Activated gamma-delta T cell treated with Interleukin-2 at 50 U/mL for 16 hours (primary cell): Measurements from ENCODE around the gene FKBP1B.
A peak's percentile ranks its signal among the peaks of the same experiment; 100 is the strongest.
"Not testable (repeated sequence)": the region's sequence is repeated elsewhere in the genome, so short reads cannot be mapped to it uniquely, and the experiment has no call there.

Experiments used
- DNase-seq: peaks from one replicate; pipeline ENCODE4 v3.0.0-alpha.2; 2020

FKBP1B gene

DNA sequence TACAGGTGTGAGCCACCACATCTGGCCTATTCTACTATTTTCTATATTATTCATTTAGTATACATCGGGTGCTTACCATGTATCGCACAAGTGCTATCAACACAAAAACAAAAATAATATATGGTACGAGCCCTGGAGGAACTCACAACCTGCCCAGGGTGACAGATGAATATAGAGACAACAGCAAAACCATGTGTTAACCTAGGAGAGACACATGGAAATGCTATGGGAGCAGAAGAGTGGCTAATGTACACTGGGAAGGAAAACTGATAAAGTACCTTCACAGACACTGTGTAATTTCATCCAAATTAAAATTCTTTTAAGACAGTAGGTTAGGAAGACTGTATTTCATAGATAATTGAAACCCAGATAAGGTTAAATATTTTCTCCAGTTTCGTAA lies 22.7 kb downstream of the FKBP1B start:
- no peak for DNase-seq

- DNase-seq = no peak
Measured at GRCh38 chr2:24073816-24074215, 24.3 kb downstream of the FKBP1B start.

DNA sequence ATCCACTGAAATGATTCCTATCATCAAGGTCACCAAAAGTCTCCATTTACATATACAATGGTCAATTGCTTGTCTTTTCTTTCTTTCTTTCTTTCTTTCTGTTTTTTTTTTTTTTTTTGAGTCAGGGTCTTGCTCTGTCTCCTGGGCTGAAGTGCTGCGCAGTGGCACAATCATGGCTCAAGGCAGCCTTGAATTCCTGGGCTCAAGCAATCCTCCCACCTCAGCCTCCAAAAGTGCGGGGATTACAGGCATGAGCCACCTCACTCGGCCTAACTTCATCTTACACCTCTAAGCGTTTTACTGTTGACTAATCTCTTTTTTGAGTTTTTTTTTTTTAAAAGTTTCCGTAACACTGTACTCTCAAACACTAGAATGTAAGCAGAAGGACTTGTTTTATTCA lies 25.7 kb downstream of the FKBP1B start:
- DNase-seq = no peak

DNA sequence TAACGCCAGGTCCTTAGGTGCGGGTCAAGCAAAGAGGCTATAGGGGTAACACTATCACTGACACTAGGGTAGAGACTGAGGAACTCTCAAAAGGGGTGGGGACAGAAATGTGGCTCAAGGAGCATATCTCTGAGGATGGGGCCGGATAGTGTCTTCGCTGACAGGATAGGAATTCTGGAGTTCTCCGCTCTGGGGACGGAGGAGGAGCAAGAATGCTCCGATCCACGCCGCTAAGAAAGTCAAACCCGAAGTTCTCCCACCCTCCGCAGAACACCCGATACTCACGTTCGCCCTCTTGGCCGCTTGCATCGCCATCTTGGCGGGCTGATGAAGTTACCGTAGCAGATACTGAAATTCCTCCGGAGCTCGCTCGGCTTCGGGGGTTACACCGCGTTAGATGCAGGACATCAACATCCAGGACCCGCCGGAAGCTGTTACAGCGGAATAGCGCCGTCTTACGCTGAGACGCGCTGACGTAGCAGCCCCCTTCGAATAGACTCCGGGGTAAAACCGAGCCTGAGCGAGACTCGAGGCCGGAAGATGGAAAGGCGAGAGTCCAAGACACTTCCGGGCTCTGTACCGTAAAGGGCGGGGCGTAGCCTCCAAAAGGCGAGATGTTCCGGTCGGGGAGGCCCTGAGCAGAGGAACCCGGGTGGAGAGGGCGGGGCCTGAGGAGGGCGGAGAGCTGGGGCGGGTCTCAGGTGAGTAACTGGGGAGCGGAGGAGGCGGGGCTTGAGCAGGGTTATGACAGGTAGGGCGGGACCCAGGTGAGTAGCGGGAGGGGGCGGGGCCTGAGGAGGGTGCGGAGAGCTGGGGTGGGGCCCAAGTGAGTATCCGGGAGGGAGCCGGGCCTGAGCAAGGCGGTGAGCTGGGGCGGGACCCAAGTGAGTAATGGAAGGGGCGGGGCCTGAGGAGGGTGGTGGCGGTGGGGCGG lies 26.6 kb downstream of the FKBP1B start, which contains the start of gene SF3B6:
Gene SF3B6 (minus strand): TSS at position 412 of the 934 bp plus-strand sequence. CDS start 97 bp downstream, at position 315.
- peak; percentile 99 for DNase-seq

- DNase-seq = no peak
Measured at GRCh38 chr2:24076849-24077534, 27.5 kb downstream of the FKBP1B start.

DNA sequence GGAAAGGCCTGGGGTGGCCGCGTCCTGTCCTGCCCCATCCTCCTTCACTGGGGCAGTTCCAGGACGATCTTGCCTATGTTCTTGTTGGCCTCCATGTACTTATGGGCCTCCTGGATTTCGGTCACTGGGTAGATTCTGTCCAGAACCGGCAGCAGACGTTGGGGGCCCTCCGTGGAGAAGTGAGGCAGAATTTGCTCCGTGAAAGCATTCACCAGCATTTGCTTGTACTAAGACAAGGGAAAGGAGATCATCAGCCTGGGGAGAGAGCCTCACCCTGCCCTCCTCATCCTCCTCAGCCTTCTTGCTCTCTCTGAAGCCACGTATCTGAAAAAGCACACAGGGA lies 28.0 kb downstream of the FKBP1B start:
- DNase-seq = no peak

DNA sequence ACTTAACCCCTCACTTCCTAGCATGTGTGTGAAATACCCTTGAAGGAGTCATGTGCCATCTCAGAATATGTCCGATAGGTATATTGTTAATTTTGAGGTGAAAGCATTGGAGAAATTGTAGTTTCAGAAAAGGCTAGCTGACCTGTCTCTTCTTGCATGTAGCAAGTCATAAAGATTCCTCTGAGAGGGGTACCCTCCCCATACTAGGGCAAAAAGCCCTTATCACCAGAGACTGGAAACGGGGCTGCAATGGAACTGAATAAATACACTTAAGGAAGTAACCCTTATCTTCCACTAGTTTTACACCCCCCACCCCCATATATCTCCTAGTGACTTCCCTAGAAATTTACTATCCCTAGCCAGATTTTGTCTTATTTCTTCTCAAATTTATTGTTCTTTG lies 28.3 kb downstream of the FKBP1B start:
- no peak for DNase-seq

GRCh38 chr2:24080701-24081100 lies 31.2 kb downstream of the FKBP1B start:
- DNase-seq = no peak

- no peak for DNase-seq
Measured at GRCh38 chr2:24082787-24083566, 33.4 kb downstream of the FKBP1B start.

DNA sequence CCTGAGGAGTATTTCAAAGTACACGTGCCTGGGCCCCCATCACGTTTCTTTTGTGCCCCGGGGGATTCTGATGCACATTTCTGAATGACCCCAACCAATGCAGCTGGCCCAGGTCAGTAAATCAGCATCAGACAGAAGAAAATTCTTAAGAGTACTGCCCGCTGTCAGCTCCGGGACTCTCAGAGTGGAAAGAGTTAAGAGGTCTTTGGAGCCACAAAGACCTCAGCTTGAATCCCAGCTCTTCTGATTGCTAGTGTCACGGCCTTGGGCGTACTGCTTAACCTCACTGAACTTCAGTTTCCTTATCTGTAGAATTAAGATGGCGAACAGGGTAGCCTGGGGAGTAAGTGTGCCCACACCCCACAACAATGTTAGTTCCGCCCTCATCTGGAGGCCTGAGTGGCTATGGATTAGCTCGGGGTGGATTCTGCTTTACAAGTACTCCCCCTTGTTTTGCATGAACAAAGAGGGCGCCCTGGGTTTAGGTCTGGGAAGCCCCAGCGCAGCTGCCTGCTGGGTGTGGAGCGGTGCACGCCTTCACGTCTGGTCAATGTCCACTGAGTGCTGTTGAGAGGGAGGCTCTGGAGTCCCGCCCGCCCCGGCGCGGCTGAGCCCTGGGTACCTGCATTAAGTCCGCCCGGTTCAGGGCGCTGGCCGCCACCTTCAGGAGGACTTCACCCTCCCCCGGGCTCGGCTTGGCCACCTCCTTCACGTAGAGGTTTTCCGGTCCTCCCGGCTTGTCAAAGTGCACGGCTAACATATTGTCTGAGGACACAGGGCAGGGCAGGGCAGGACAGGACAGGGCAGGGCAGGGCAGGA lies 34.2 kb downstream of the FKBP1B start:
- DNase-seq = no peak

- peak; percentile 80 for DNase-seq
Measured at GRCh38 chr2:24084386-24085199, 35.1 kb downstream of the FKBP1B start, which contains the start of gene TP53I3. TP53I3 (minus strand) TSS chr2:24084834; CDS start chr2:24084326, 508 bp downstream.

GRCh38 chr2:24085200-24085489 lies 35.6 kb downstream of the FKBP1B start:
- DNase-seq = no peak

DNA sequence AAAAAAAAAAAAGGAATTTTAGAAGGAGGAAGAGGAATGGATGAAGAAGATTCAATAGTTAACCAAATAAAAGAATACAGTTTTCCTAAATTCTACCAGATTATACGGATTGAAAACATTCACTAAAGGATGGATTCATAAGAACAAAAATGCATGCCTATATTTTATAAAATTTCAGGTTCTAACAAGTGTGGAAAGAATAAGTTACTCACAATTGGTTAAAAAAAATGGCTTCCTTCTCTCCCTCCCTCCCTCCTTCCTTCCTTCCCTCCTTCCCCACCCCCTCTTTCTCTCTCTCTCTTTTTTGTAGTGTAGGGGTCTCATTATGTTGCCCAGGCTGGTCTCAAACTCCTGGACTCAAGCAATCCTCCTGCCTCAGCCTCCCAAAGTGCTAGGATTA lies 36.7 kb downstream of the FKBP1B start:
- no peak for DNase-seq

GRCh38 chr2:24087032-24087431 lies 37.5 kb downstream of the FKBP1B start:
- no peak for DNase-seq

GRCh38 chr2:24088821-24089359 lies 39.3 kb downstream of the FKBP1B start:
- DNase-seq = no peak

GRCh38 chr2:24093270-24093669 lies 43.7 kb downstream of the FKBP1B start:
- DNase-seq = not testable (repeated sequence)

- DNase-seq = not testable (repeated sequence)
Measured at GRCh38 chr2:24095171-24095677, 45.7 kb downstream of the FKBP1B start.

DNA sequence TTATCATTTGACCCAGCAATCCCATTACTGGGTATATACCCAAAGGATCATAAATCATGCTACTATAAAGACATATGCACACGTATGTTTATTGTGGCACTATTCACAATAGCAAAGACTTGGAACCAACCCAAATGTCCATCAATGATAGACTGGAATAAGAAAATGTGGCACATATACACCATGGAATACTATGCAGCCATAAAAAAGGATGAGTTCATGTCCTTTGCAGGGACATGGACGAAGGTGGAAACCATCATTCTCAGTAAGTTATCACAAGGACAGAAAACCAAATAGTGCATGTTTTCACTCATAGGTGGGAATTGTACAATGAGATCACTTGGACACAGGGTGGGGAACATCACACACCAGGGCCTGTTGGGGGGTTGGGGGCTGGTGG lies 51.2 kb downstream of the FKBP1B start:
- DNase-seq = not testable (repeated sequence)

DNA sequence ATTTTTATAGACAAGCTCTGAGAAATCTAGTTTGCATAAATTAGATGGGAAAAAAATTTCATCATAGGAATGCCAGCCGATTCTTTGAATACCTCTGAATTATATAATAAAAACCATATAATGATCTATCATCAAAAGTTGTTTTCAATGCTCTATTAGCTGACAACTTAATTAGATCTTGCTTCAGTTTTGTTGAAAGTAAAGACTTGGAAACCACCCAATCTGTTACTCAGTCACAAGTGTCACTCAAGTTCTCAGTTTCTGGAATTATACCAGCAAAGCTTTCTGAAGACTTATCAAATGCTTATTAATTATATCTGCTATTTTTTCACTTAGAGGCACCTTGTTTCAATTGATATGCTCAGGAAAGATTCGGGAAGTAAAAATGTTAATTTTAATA lies 52.5 kb downstream of the FKBP1B start:
- no peak for DNase-seq

GRCh38 chr2:24102677-24103076 lies 53.1 kb downstream of the FKBP1B start:
- DNase-seq = no peak

- DNase-seq = no peak
Measured at GRCh38 chr2:24104110-24104650, 54.6 kb downstream of the FKBP1B start.
